Activated naive CD8-positive, alpha-beta T cell treated with anti-CD3 and anti-CD28 coated beads, Interleukin-2, amount 50 U/mL, for 24 hours (primary cell): Measurements from ENCODE around the gene RHEB.
"Not testable (repeated sequence)": the region's sequence is repeated elsewhere in the genome, so short reads cannot be mapped to it uniquely, and the experiment has no call there.

Experiments used
- ATAC-seq: fragments of 150-1000 bp; cut with Tn5 transposase; one replicate; pipeline ENCODE4 v1.10.0; 2021
- DNase-seq: peaks from one replicate; pipeline ENCODE4 v3.0.0; 2021
- H3K27ac Mint-ChIP-seq: one replicate; pipeline ENCODE4 v1.8.0; 2021; ENCODE audit warnings: mild to moderate bottlenecking, mixed read lengths
- H3K27me3 Mint-ChIP-seq: one replicate; pipeline ENCODE4 v1.8.0; 2021; ENCODE audit warnings: mixed read lengths
- H3K36me3 Mint-ChIP-seq: one replicate; pipeline ENCODE4 v1.8.0; 2021; ENCODE audit warnings: low read depth, mixed read lengths
- H3K4me1 Mint-ChIP-seq: one replicate; pipeline ENCODE4 v1.8.0; 2021; ENCODE audit warnings: mixed read lengths
- H3K4me3 Mint-ChIP-seq: one replicate; pipeline ENCODE4 v1.8.0; 2021; ENCODE audit warnings: mild to moderate bottlenecking, moderate library complexity, mixed read lengths
- H3K9me3 Mint-ChIP-seq: one replicate; pipeline ENCODE4 v1.8.0; 2021; ENCODE audit warnings: mixed read lengths

The RHEB gene

GRCh38 chr7:151542606-151543130 lies 23.0 kb upstream of the RHEB start:
- ATAC-seq (no peak), DNase-seq (no peak)
- Mint-ChIP-seq H3K4me3 (no peak overlapping the region), H3K36me3 (no peaks in the 10 kb centered on the region), H3K27me3 (peaks cover 29% of the 10 kb centered on the region), H3K4me1 (peaks cover 6% of the 10 kb centered on the region), H3K27ac (no peak overlapping the region), H3K9me3 (no peaks in the 10 kb centered on the region)

- no peaks in the 10 kb centered on the region for H3K9me3 Mint-ChIP-seq
- H3K4me3 Mint-ChIP-seq: no peak overlapping the region
- DNase-seq: no peak
- no peak overlapping the region for H3K27ac Mint-ChIP-seq
- ATAC-seq: no peak
- H3K36me3 Mint-ChIP-seq: no peaks in the 10 kb centered on the region
- H3K27me3 Mint-ChIP-seq: peaks cover 25% of the 10 kb centered on the region
- peaks cover 6% of the 10 kb centered on the region for H3K4me1 Mint-ChIP-seq
Measured at GRCh38 chr7:151541709-151542499, 22.2 kb upstream of the RHEB start.

- peaks cover 6% of the 10 kb centered on the region for H3K4me1 Mint-ChIP-seq
- H3K9me3 Mint-ChIP-seq: no peaks in the 10 kb centered on the region
- no peak overlapping the region for H3K4me3 Mint-ChIP-seq
- H3K36me3 Mint-ChIP-seq: no peaks in the 10 kb centered on the region
- ATAC-seq (no peak), DNase-seq (no peak)
- peaks cover 16% of the 10 kb centered on the region for H3K27me3 Mint-ChIP-seq
- H3K27ac Mint-ChIP-seq: no peak overlapping the region
Measured at GRCh38 chr7:151540146-151540545, 20.5 kb upstream of the RHEB start.

- Mint-ChIP-seq H3K36me3 (no peaks in the 10 kb centered on the region), H3K4me1 (peaks cover 6% of the 10 kb centered on the region), H3K4me3 (no peak overlapping the region), H3K27ac (no peak overlapping the region), H3K27me3 (peaks cover 12% of the 10 kb centered on the region), H3K9me3 (no peaks in the 10 kb centered on the region)
- no peak for ATAC-seq
- no peak for DNase-seq
Measured at GRCh38 chr7:151539088-151539671, 19.5 kb upstream of the RHEB start.

GRCh38 chr7:151537818-151538561 lies 18.3 kb upstream of the RHEB start:
- no peak for DNase-seq
- H3K4me3 Mint-ChIP-seq: no peak overlapping the region
- ATAC-seq: no peak

GRCh38 chr7:151536178-151536577 lies 16.5 kb upstream of the RHEB start:
- not testable (repeated sequence) for H3K27me3 Mint-ChIP-seq, H3K9me3 Mint-ChIP-seq, H3K4me3 Mint-ChIP-seq, DNase-seq, ATAC-seq, H3K4me1 Mint-ChIP-seq, H3K36me3 Mint-ChIP-seq, H3K27ac Mint-ChIP-seq

More at GRCh38 chr7:151537818-151538561, 18.3 kb upstream of the RHEB start:
- Mint-ChIP-seq H3K27ac (no peak overlapping the region), H3K4me1 (peaks cover 6% of the 10 kb centered on the region), H3K9me3 (no peaks in the 10 kb centered on the region), H3K36me3 (no peaks in the 10 kb centered on the region), H3K27me3 (peaks cover 12% of the 10 kb centered on the region)

GRCh38 chr7:151529842-151530241 lies 10.1 kb upstream of the RHEB start:
- H3K4me1 Mint-ChIP-seq: no peaks in the 10 kb centered on the region
- peaks cover 19% of the 10 kb centered on the region for H3K9me3 Mint-ChIP-seq
- no peak for ATAC-seq
- H3K4me3 Mint-ChIP-seq: no peak overlapping the region
- peaks cover 5% of the 10 kb centered on the region for H3K36me3 Mint-ChIP-seq
- no peak overlapping the region for H3K27ac Mint-ChIP-seq
- H3K27me3 Mint-ChIP-seq: peaks cover 1% of the 10 kb centered on the region
- no peak for DNase-seq

- H3K4me1 Mint-ChIP-seq: peaks cover 9% of the 10 kb centered on the region
- peaks cover 3% of the 10 kb centered on the region for H3K9me3 Mint-ChIP-seq
- ATAC-seq (no peak), DNase-seq (no peak)
- no peaks in the 10 kb centered on the region for H3K36me3 Mint-ChIP-seq
- no peak overlapping the region for H3K27ac Mint-ChIP-seq
- no peak overlapping the region for H3K4me3 Mint-ChIP-seq
- no peaks in the 10 kb centered on the region for H3K27me3 Mint-ChIP-seq
Measured at GRCh38 chr7:151524845-151525244, 5.2 kb upstream of the RHEB start.

- DNase-seq (no peak), ATAC-seq (no peak)
- Mint-ChIP-seq H3K4me3 (no peak overlapping the region), H3K4me1 (peaks cover 11% of the 10 kb centered on the region), H3K27me3 (peaks cover 2% of the 10 kb centered on the region), H3K36me3 (peaks cover 1% of the 10 kb centered on the region), H3K9me3 (no peaks in the 10 kb centered on the region), H3K27ac (no peak overlapping the region)
Measured at GRCh38 chr7:151524331-151524730, 4.6 kb upstream of the RHEB start.

- Mint-ChIP-seq H3K9me3 (no peaks in the 10 kb centered on the region), H3K27ac (peak overlapping the region; percentile 96), H3K27me3 (peaks cover 2% of the 10 kb centered on the region), H3K4me1 (peaks cover 35% of the 10 kb centered on the region), H3K36me3 (peaks cover 10% of the 10 kb centered on the region), H3K4me3 (peak overlapping the region; percentile 86)
- peak; percentile 61 for DNase-seq
- peak; percentile 1 for ATAC-seq
Measured at GRCh38 chr7:151520419-151521261, 945 bp upstream of the RHEB start.

- H3K36me3 Mint-ChIP-seq: peaks cover 17% of the 10 kb centered on the region
- peak overlapping the region; percentile 89 for H3K27ac Mint-ChIP-seq
- DNase-seq: peak; percentile 63
- peak; percentile 62 for ATAC-seq
- not testable (repeated sequence) for H3K9me3 Mint-ChIP-seq, H3K27me3 Mint-ChIP-seq
- peak overlapping the region; percentile 94 for H3K4me3 Mint-ChIP-seq
- peaks cover 48% of the 10 kb centered on the region for H3K4me1 Mint-ChIP-seq
Measured at GRCh38 chr7:151518947-151519764, 539 bp downstream of the RHEB start.

- DNase-seq (peak; percentile 64), ATAC-seq (peak; percentile 38)
- H3K27me3 Mint-ChIP-seq: peaks cover 2% of the 10 kb centered on the region
- H3K4me1 Mint-ChIP-seq: peaks cover 55% of the 10 kb centered on the region
- peak overlapping the region; percentile 94 for H3K4me3 Mint-ChIP-seq
- no peaks in the 10 kb centered on the region for H3K9me3 Mint-ChIP-seq
- peak overlapping the region; percentile 89 for H3K27ac Mint-ChIP-seq
- H3K36me3 Mint-ChIP-seq: peaks cover 21% of the 10 kb centered on the region
Measured at GRCh38 chr7:151518105-151518946, 1.4 kb downstream of the RHEB start.
